IPS-18a (cell line): Measurements from ENCODE around the gene C2CD4C.

Source experiments
- H3K27ac ChIP-seq: one replicate; pipeline ENCODE4 v1.5.1; 2013; ENCODE audit warnings: low read length
- H3K27me3 ChIP-seq: one replicate; pipeline ENCODE4 v1.6.1; 2013; ENCODE audit warnings: mild to moderate bottlenecking, low read length; ENCODE audit not compliant: control insufficient read depth, insufficient read depth
- H3K36me3 ChIP-seq: one replicate; pipeline ENCODE4 v1.6.1; 2013; ENCODE audit warnings: low read depth, low read length; ENCODE audit not compliant: control insufficient read depth
- H3K4me1 ChIP-seq: one replicate; pipeline ENCODE4 v1.6.1; 2013; ENCODE audit warnings: low read depth, low read length; ENCODE audit not compliant: control insufficient read depth
- H3K4me3 ChIP-seq: one replicate; pipeline ENCODE4 v1.5.1; 2013; ENCODE audit warnings: low read length
- H3K9ac ChIP-seq: one replicate; pipeline ENCODE4 v1.6.1; 2013; ENCODE audit warnings: mild to moderate bottlenecking, low read length, moderate library complexity
- H3K9me3 ChIP-seq: one replicate; pipeline ENCODE4 v1.6.1; 2013; ENCODE audit warnings: low read depth, low read length; ENCODE audit not compliant: control insufficient read depth

The C2CD4C gene

DNA sequence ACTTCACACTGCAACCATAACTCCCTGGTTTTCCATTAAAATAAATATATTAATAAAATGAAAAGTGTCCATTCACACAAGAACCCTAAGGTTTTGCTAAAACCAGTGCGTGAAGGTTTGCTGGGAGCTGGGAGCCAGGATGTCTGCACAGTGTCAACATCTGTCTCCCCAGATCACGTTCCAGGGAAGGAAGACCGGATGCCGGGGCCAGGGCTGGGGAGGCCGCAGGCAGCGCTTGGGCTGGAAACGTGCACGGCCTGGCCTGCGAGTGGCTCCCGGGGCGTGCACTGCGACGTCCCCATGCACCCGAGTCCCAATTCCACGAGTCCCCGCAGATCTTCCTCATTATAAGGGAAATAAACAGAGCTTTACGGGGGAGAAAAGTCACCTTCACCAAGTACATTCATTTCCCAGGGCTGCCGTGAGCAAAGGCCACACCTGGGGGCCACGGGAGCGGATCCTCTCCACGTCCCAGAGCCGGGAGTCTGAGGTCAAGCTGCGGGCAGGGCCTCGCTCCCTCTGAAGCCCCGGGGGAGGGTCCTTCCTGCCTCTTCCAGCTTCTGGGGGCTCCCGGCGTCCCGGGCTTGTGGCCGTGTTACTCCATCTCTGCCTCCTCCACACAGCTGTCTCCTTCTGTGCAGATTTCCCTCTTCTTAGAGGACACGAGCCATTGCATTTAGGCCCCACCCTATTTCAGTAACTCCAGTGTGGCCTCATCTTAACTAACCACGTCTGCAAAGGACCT, 39.0 kb upstream of the C2CD4C start:
- peaks cover 6% of the 10 kb centered on the region for H3K9me3 ChIP-seq
- H3K9ac ChIP-seq = no peak overlapping the region
- no peaks in the 10 kb centered on the region for H3K27me3 ChIP-seq
- no peak overlapping the region for H3K4me3 ChIP-seq
- H3K36me3 ChIP-seq = no peaks in the 10 kb centered on the region
- H3K27ac ChIP-seq = no peak overlapping the region
- H3K4me1 ChIP-seq = no peaks in the 10 kb centered on the region

DNA sequence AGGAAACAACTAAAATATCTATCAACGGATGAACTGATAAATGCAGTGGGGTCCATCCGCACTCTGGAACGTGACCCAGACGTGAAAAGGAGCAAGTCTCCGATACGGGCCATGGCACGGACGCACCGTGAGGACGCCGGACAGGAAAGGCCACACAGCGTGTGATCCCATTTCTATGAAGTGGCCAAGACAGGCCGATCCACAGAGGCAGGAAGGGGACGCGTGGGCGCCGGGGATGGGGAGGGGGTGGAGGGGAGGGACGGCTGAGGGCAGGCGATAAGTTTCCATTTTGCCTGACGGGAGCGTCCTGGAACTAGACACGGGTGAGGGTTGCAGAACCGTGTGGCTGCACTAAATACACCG, 38.1 kb upstream of the C2CD4C start:
- Histone ChIP-seq H3K4me1 (no peaks in the 10 kb centered on the region), H3K27ac (no peak overlapping the region), H3K36me3 (no peaks in the 10 kb centered on the region), H3K4me3 (no peak overlapping the region), H3K27me3 (no peaks in the 10 kb centered on the region), H3K9me3 (peaks cover 6% of the 10 kb centered on the region), H3K9ac (no peak overlapping the region)

DNA sequence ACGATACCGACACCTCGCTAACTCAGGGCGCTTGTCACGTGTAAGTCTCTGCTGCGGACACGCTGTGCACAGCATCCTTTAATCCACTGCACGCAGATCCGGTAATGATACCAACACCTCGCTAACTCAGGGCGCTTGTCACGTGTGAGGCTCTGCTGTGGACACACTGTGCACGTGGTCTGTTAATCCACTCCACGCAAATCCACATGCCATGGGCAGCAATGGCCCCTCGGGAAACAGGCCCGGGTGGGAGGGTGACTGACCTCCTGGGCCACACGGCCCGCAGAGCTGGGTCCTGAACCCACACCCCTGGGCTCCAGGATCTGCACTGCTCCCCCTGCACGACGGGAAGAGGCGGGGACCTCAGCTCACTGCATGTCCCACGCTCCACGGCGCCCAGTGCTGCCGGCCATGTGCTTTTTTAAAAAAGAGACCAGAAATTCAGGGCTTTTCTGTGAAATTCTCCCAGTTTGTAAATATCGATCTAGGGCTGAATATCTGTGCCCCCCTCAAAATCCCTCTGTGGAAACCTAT, 35.8 kb upstream of the C2CD4C start:
- Histone ChIP-seq H3K27me3 (no peaks in the 10 kb centered on the region), H3K27ac (no peak overlapping the region), H3K9ac (no peak overlapping the region), H3K4me1 (no peaks in the 10 kb centered on the region), H3K9me3 (no peaks in the 10 kb centered on the region), H3K36me3 (no peaks in the 10 kb centered on the region), H3K4me3 (no peak overlapping the region)

DNA sequence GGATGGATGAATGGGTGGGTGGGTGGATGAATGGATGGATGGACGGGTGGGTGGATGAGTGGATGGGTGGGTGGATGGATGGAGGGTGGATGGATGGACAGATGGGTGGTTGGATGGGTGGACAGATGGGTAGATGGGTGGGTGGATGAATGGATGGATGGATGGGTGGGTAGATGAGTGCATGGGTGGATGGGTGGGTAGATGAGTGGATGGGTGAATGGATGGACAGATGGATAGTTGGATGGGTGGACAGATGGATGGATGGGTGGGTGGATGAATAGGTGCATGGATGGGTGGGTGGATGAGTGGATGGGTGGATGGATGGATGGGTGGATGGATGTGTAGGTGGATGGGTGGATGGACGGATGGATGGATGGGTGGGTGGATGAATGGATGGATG, 34.1 kb upstream of the C2CD4C start:
- no peaks in the 10 kb centered on the region for H3K36me3 ChIP-seq
- H3K27ac ChIP-seq = no peak overlapping the region
- H3K4me1 ChIP-seq = no peaks in the 10 kb centered on the region
- no peaks in the 10 kb centered on the region for H3K27me3 ChIP-seq
- no peak overlapping the region for H3K4me3 ChIP-seq
- H3K9me3 ChIP-seq = no peaks in the 10 kb centered on the region
- H3K9ac ChIP-seq = no peak overlapping the region

DNA sequence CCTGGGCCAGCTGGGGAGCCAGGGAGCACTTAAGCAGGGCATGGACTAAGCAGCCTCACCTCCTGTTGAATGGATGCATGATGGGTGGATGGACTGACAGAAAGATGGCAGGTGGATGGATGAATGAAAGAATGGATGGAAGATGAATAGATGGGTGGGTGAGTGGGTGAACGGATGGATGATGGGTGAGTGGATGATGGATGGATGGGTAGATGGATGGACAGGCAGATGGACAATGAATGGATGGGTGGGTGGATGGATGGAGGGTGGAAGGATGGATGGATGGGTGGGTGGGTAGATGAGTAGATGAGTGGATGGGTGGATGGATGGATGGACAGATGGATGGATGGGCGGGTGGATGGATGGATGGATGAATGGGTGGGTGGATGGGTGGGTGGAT, 33.1 kb upstream of the C2CD4C start:
- no peak overlapping the region for H3K9ac ChIP-seq
- no peaks in the 10 kb centered on the region for H3K9me3 ChIP-seq
- H3K27ac ChIP-seq = no peak overlapping the region
- no peak overlapping the region for H3K4me3 ChIP-seq
- H3K4me1 ChIP-seq = no peaks in the 10 kb centered on the region
- H3K27me3 ChIP-seq = no peaks in the 10 kb centered on the region
- H3K36me3 ChIP-seq = no peaks in the 10 kb centered on the region

DNA sequence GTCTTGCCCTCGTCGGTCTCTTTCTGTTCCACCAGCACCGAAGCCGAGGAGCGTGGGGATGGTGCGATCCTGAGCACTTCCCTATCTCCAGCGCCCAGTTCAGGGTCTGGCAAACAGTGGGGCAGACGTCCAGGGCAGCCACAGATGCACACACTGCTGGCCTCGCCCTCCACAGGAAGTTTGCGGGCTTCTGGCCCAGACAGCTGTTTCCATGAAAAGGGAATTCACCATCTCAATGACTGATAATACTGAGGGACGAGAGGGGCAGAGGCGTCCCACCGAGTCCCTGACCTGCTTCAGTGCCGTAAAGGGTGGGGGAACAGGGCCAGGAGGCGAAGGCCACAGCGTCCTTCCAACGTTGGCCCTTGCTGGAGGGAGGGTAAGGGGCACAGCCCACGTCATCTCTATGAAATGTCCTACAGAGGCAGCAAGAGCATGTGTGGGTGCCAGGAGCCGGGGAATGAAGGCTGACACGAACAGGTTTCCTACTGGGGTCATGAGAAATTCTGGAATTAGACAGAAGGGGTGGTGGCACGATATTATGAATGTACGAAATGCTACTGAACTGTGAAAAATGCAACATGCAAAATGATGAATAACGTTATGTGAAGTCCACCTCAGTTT, 32.4 kb upstream of the C2CD4C start:
- no peak overlapping the region for H3K9ac ChIP-seq
- H3K36me3 ChIP-seq = no peaks in the 10 kb centered on the region
- H3K27ac ChIP-seq = no peak overlapping the region
- H3K27me3 ChIP-seq = no peaks in the 10 kb centered on the region
- no peak overlapping the region for H3K4me3 ChIP-seq
- no peaks in the 10 kb centered on the region for H3K4me1 ChIP-seq
- H3K9me3 ChIP-seq = no peaks in the 10 kb centered on the region

DNA sequence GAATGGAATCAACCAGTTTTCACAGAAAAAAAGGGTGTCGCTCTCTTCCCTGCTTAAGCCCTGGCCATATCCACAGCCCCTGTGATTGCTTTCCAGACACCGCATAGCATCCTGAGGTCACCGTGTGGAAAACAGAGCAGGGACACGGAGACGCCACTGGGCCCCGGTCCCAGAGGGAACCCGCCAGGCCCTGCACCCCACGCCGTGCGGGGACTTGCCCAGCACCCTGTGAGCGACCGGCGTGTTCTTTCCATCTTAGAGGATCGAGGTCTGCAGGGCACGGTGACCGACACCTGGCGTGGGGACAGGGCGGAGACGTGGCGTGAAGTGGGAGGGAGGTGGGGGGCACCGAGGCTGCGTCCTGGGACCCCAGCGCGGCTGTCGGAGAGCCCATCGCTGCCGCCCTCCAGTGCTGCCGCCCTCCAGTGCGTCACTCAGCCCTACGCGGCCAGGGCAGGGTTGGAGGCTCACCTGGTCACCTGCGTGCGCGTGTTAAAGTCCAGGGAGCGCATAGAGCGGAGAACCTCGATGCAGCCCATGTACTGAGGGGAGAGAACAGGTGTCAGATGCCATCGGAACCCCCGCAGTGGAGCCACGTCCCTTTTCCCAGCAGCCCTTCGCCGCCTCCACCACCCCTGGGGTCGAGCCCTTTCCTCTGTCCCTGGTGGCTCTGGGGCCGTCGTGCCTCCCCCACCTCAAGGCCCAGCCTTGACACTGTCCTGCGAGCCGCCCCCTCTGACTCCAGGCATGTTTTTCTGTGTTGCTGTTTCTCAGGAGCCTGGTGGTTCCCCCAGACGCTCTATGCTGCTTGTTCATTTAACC, 31.7 kb upstream of the C2CD4C start:
- H3K27me3 ChIP-seq = no peaks in the 10 kb centered on the region

DNA sequence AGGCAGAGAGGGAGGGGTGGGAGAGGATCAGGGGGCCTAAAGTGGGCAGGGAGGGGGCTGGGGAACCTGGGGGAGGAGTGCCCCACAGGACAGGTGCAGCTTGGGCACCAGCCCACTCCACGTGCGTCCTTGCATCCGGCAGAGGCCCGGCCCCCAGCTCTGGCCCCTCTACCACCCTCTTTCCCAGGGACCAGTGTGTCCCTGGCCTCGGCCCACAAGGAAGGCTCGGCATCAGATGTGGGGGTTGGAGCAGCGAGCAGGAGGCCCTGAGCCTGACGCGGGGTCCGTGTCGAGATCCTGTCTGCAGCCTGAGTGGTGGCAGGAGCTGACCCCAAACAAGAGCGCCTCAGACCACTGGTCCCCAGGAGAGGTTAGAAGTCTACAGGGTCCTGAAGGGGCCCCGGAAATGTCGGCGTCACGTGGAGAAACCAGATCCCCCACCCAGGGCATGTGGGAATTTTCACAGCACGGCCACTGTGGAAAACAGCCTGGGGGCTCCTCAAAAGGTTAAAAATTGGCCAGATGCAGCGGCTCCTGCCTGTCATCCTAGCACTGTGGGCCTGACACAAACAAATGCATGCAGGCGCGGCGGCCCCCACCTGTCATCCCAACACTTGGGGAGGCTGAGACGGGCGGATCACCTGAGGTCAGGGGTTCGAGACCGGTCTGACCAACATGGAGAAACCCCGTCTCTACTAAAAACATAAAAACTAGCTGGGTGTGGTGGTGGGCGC, 30.4 kb upstream of the C2CD4C start:
- Histone ChIP-seq H3K4me1 (no peaks in the 10 kb centered on the region), H3K27ac (no peak overlapping the region), H3K9me3 (no peaks in the 10 kb centered on the region), H3K9ac (no peak overlapping the region), H3K4me3 (no peak overlapping the region), H3K36me3 (no peaks in the 10 kb centered on the region), H3K27me3 (no peaks in the 10 kb centered on the region)

More for the DNA sequence above, 31.7 kb upstream of the C2CD4C start:
- Histone ChIP-seq H3K4me1 (no peaks in the 10 kb centered on the region), H3K27ac (no peak overlapping the region), H3K4me3 (no peak overlapping the region), H3K9me3 (no peaks in the 10 kb centered on the region), H3K9ac (no peak overlapping the region), H3K36me3 (no peaks in the 10 kb centered on the region)

DNA sequence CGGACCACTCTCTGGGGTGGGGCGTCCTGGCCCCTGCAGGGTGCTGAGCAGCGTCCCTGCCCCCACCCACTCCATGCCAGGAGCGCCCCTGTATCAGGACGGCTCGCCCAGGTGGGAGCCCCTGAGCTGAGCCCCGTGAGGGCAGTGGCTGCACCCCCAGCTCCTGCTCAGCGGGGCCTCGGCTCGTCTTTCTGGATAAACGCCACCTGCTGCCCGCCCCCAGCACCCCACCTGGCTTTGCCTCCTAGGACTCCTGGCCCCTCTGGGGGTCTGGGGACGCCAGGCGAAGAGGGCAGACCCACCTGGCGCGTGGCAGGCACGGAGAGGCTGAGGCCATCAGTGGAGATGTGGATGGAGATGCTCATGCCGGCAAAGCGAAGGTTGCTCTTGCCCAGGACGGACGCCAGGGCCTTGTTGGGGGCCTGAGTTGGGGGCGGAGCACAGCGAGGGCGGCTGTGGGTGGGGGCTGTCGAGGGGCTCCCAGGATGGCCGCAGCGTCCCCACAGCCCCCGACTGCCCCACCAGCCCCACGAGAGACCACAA, 29.5 kb upstream of the C2CD4C start:
- H3K9me3 ChIP-seq = no peaks in the 10 kb centered on the region
- H3K27ac ChIP-seq = no peak overlapping the region
- no peak overlapping the region for H3K4me3 ChIP-seq
- H3K27me3 ChIP-seq = no peaks in the 10 kb centered on the region
- H3K36me3 ChIP-seq = no peaks in the 10 kb centered on the region
- H3K9ac ChIP-seq = no peak overlapping the region
- H3K4me1 ChIP-seq = no peaks in the 10 kb centered on the region

DNA sequence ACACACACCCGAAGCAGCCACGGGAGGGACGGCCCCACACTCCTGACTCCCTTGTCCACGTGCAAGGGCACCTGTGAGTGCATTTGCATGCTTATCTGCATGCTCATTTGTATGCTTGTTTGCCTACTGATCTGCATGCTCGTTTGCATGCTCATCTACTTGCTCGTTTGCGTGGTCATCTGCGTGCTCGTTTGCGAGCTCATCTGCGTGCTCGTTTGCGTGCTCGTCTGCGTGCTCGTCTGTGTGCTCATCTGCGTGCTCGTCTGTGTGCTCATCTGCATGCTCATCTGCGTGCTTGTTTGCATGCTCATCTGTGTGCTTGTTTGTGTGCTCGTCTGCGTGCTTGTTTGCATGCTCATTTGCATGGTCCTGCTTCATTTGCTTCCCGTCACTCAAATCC, 28.1 kb upstream of the C2CD4C start:
- no peaks in the 10 kb centered on the region for H3K4me1 ChIP-seq

DNA sequence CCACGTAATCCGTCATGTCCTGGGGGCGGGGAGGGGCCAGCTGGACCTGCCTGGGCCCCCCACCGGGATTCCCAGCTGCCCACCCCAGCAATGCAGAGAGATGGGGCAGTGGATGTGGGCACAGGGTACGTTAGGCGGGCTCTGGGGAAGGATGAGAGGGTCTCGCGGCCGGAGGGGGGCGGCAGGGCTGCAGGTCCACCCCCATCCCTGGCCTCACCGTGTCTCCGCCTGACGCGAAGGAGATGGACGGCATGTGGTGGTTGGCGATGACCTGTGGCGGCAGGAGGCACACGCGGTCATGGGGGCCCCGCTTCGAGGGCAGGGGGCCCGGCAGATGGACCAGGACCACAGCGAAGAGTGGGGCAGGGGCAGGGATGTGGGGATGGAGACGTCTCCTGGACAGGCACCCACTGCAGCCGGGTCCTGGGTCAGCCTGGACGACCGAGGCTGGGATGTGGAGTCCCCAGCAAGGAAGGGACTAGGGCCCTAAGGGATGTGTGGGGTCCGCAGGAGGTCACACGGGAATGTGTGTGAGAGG, 27.5 kb upstream of the C2CD4C start:
- H3K4me1 ChIP-seq = no peaks in the 10 kb centered on the region
- no peak overlapping the region for H3K9ac ChIP-seq
- H3K27ac ChIP-seq = no peak overlapping the region
- H3K9me3 ChIP-seq = no peaks in the 10 kb centered on the region
- no peak overlapping the region for H3K4me3 ChIP-seq
- H3K36me3 ChIP-seq = no peaks in the 10 kb centered on the region
- no peaks in the 10 kb centered on the region for H3K27me3 ChIP-seq

More for the DNA sequence above, 28.1 kb upstream of the C2CD4C start:
- Histone ChIP-seq H3K4me3 (no peak overlapping the region), H3K36me3 (no peaks in the 10 kb centered on the region), H3K9ac (no peak overlapping the region), H3K27ac (no peak overlapping the region), H3K9me3 (no peaks in the 10 kb centered on the region), H3K27me3 (no peaks in the 10 kb centered on the region)
